Esophagus squamous epithelium (tissue), 5 donors: Measurements from ENCODE around the gene SLC25A33. TPM values are rescaled to one million over a fixed set of nuclear protein-coding genes. Genes with fewer than 3 reads are reported as not detected.

ENCODE experiments used
- DNase-seq: peaks from one replicate; lab custom pipeline; 2025; lab: John Stamatoyannopoulos, UW
- H3K27ac ChIP-seq, 4 donors: fragments of 200-600 bp; sonication (generic); one replicate each; pipeline ENCODE4 v1.5.1; 2016 to 2019; ENCODE audit warnings: mild to moderate bottlenecking in 1 of 4
- H3K27me3 ChIP-seq, 4 donors: fragments of 200-600 bp; sonication (generic); 1 replicate in 3 of 4; 2 replicates in 1 of 4; pipeline versions ENCODE4 v1.5.1 to v1.6.0; 2017 to 2021; ENCODE audit warnings: antibody characterized with exemption in 1 of 4
- H3K36me3 ChIP-seq, 3 donors: fragments of 200-600 bp; sonication (generic); one replicate each; pipeline ENCODE4 v1.5.1; 2016 to 2019
- H3K4me1 ChIP-seq, 3 donors: fragments of 200-600 bp; sonication (generic); one replicate each; pipeline ENCODE4 v1.5.1; 2017 to 2019
- H3K4me3 ChIP-seq, 4 donors: fragments of 200-600 bp; sonication (generic); 1 replicate in 3 of 4; 2 replicates in 1 of 4; pipeline ENCODE4 v1.5.1; 2016 to 2019; ENCODE audit warnings: mild to moderate bottlenecking in 2 of 4, moderate library complexity in 1 of 4
- H3K9me3 ChIP-seq, 3 donors: fragments of 200-600 bp; sonication (generic); one replicate each; pipeline ENCODE4 v1.5.1; 2016 to 2019
- CTCF ChIP-seq, 6 experiments: fragments of 450-650 bp in 4 of 6; fragments of 200-600 bp in 2 of 6; sonication (generic) in 2 of 6; IDR thresholded peaks; one replicate each; pipeline ENCODE4 v1.5.1; 2016 to 2019; ENCODE audit warnings: antibody characterized with exemption in 6 of 6, mild to moderate bottlenecking in 4 of 6, moderate library complexity in 4 of 6
- POLR2A ChIP-seq, 4 donors: fragments of 450-650 bp; IDR thresholded peaks; one replicate each; pipeline ENCODE4 v1.6.1; 2017; ENCODE audit warnings: antibody characterized with exemption in 4 of 4, mild to moderate bottlenecking in 4 of 4, moderate library complexity in 3 of 4
- WGBS, 2 donors: methylation state at CpG; one replicate each; pipeline ENCODE4 v1.1.5; 2018; 5-methylcytosine and 5-hydroxymethylcytosine counted together
- intact Hi-C: fragments of 100-400 bp; cut with DNase I; formaldehyde crosslinking; loops from one replicate; pipeline ENCODE4 v1.15.0; 2022
- total RNA-seq, 4 donors: library from RNA; depleted of rRNA; stranded (reverse); fragments of >200 nt; gene quantifications; one replicate each; pipeline ENCODE4 v1.1.0, GENCODE V29; 2016
- donor health status: DM: yes; HTN: yes; CAD: no.

The SLC25A33 gene
- total RNA-seq, 4 donors from 2014 or later: 4.2 to 7.2 (median 5.7) TPM

GRCh38 chr1:9495854-9496374 is 43.4 kb upstream of the SLC25A33 start:
- DNase-seq: no peak
- intact Hi-C loops: loop anchor here (5.0 kb wide), 1 partner anchor 76 kb away; no protein-coding TSS in a partner anchor
- peaks cover 0 to 14% (median 0%) of the 10 kb centered on the region in 4 donors for H3K27me3 ChIP-seq
- H3K4me3 ChIP-seq: no peak overlapping the region
- TF ChIP-seq POLR2A (IDR thresholded peaks at IDR 0.05): no peak
- TF ChIP-seq CTCF (IDR thresholded peaks at IDR 0.05): no peak
- 76 to 96% methylated on average over 7 to 8 of the region's 8 CpGs for WGBS, 2 donors
- no peaks in the 10 kb centered on the region for H3K9me3 ChIP-seq
- peaks cover 7 to 11% (median 9%) of the 10 kb centered on the region in 3 donors for H3K4me1 ChIP-seq
- no peaks in the 10 kb centered on the region for H3K36me3 ChIP-seq
- H3K27ac ChIP-seq: no peak overlapping the region

DNA sequence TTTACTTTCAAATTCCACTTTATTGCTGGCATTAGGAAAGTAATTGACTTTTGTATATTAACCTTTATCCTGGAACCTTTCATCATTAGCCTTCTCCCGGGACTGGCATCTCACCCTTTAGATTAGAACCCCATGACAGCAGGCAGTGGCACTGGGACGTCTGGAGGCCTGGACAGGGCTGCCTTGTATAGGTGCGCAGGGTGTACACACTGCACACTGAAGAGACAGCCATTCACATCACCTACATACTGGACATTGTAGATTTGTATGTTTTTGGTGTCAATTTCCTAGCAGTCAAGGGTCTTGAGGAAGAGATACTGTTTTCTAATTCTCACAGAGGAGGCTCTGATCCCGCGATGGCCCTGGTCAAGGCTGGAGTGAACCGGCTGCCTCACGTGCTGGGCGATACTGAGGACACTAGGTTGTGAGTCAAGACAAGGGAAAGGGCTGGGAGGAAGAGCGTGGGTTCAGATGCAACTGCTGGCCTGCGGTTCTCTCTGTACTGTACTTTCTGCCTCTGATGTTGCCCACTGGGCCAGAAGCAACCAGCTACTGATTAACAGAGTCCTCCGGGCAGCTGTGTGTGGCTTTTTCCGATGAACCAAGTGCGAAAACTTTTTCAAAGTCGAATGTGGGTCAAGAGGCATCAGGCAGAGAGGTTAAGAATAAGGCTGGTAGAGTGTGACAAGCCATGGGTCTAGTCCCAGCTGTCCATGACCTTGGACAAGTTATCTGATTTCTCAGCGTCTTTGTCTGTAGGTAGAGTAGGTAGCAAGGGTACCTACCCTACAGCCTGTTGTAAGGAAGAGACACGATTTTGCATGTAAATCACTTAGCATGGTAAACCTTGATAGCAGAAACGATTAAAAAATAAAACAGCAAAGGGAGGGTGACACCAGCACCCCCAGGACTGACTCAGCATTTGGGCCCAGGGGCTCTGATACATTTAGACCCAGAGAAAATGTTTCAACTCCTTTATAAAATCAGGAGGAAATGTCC is 38.2 kb upstream of the SLC25A33 start:
- Histone ChIP-seq H3K27ac (no peak overlapping the region), H3K27me3 (no peaks in the 10 kb centered on the region), H3K4me1 (no peaks in the 10 kb centered on the region), H3K4me3 (no peak overlapping the region), H3K9me3 (no peaks in the 10 kb centered on the region), H3K36me3 (no peaks in the 10 kb centered on the region)
- no peak for TF ChIP-seq POLR2A (IDR thresholded peaks at IDR 0.05)
- TF ChIP-seq CTCF (IDR thresholded peaks at IDR 0.05): no peak
- no peak for DNase-seq
- intact Hi-C loops: no loop called here
- 64 to 89% methylated on average over 5 to 17 of the region's 17 CpGs for WGBS, 2 donors

DNA sequence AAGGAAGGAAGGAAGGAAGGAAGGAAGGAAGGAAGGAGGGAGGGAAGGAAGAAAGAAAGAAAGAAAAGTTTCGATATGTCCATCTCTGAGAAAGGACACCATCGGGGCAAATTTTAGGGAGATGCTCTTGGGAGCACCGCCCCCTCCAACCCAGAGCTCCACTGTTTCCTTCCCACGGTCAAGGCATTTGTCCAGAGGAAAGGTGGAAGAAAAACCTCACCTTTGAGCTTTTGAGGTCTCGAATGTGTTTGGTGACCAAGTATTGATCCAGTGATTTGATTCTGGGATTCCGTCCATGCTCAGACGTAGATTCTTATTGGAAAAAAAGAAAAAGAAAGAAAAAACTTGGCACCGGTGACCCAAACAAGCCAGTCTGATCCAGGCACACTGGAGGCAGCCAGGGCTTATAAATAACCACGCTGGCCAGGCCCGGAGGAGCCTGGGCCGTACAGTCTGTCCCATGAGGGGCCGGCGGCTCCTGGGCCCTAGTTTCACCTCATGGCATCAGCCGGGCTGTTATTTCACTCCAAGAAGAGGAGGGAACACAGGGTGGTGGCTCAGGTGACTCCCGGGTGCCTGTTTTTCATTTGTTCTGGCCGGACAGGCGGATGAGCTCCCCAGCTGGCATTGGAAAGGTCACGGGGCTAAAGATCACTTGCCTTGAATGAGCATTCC is 36.1 kb upstream of the SLC25A33 start:
- Histone ChIP-seq H3K27me3 (no peaks in the 10 kb centered on the region), H3K4me1 (no peaks in the 10 kb centered on the region), H3K36me3 (no peaks in the 10 kb centered on the region), H3K9me3 (no peaks in the 10 kb centered on the region), H3K27ac (no peak overlapping the region), H3K4me3 (no peak overlapping the region)
- DNase-seq: no peak
- intact Hi-C loops: no loop called here
- TF ChIP-seq POLR2A (IDR thresholded peaks at IDR 0.05) (no peak), CTCF (IDR thresholded peaks at IDR 0.05) (no peak)
- 65 to 71% methylated on average over 16 to 18 of the region's 18 CpGs for WGBS, 2 donors

GRCh38 chr1:9505143-9505542 is 34.1 kb upstream of the SLC25A33 start:
- Histone ChIP-seq H3K27ac (no peak overlapping the region), H3K27me3 (no peaks in the 10 kb centered on the region), H3K4me1 (no peaks in the 10 kb centered on the region), H3K9me3 (no peaks in the 10 kb centered on the region), H3K36me3 (no peaks in the 10 kb centered on the region), H3K4me3 (no peak overlapping the region)
- DNase-seq: no peak
- TF ChIP-seq CTCF (IDR thresholded peaks at IDR 0.05) (no peak), POLR2A (IDR thresholded peaks at IDR 0.05) (no peak)
- 80 to 86% methylated on average over 8 of the region's 8 CpGs for WGBS, 2 donors
- intact Hi-C loops: no loop called here
